Astrocyte (in vitro differentiated cells and primary cell): ENCODE data around the gene ADAMTS6. TPM values are rescaled to one million over a fixed set of nuclear protein-coding genes. Genes with fewer than 3 reads are reported as not detected.

Experiments
- DNase-seq: peaks from one replicate; pipeline ENCODE4 v3.0.0-alpha.2; 2010; ENCODE audit warnings: low read depth
- FAIRE-seq: peaks from 2 replicates; lab custom pipeline; 2011; peaks lifted over from hg19 to GRCh38; lab: Jason Lieb, UNC
- H2AFZ ChIP-seq: 2 replicates; pipeline ENCODE4 v1.6.0; 2012; ENCODE audit warnings: low read depth, low read length, inconsistent platforms
- H3K27ac ChIP-seq: 2 replicates; pipeline ENCODE4 v1.5.1; 2011; ENCODE audit warnings: low read depth, low read length, inconsistent platforms
- H3K27me3 ChIP-seq: 2 replicates; pipeline ENCODE4 v1.6.0; 2011; ENCODE audit warnings: low read length, inconsistent platforms; ENCODE audit not compliant: insufficient read depth
- H3K36me3 ChIP-seq: 2 replicates; pipeline ENCODE4 v1.5.1; 2011; ENCODE audit warnings: low read length, inconsistent platforms; ENCODE audit not compliant: insufficient read depth
- H3K4me1 ChIP-seq: 2 replicates; pipeline ENCODE4 v1.5.1; 2011; ENCODE audit warnings: low read length, inconsistent platforms; ENCODE audit not compliant: insufficient read depth
- H3K4me2 ChIP-seq: 2 replicates; pipeline ENCODE4 v1.6.0; 2012; ENCODE audit warnings: low read length, inconsistent platforms
- H3K4me3 ChIP-seq: 2 replicates; pipeline ENCODE4 v1.5.1; 2011; ENCODE audit warnings: low read depth, mild to moderate bottlenecking, low read length, inconsistent platforms; ENCODE audit not compliant: insufficient read depth
- H3K79me2 ChIP-seq: 2 replicates; pipeline ENCODE4 v1.6.0; 2012; ENCODE audit warnings: mild to moderate bottlenecking, low read length, inconsistent platforms; ENCODE audit not compliant: insufficient read depth
- H3K9ac ChIP-seq: 2 replicates; pipeline ENCODE4 v1.6.0; 2012; ENCODE audit warnings: mild to moderate bottlenecking, low read length, inconsistent platforms
- H3K9me3 ChIP-seq: 2 replicates; pipeline ENCODE4 v1.5.1; 2012; ENCODE audit warnings: low read depth, mild to moderate bottlenecking, low read length, inconsistent platforms; ENCODE audit not compliant: insufficient read depth
- H4K20me1 ChIP-seq: 2 replicates; pipeline ENCODE4 v1.6.0; 2012; ENCODE audit warnings: low read length, inconsistent platforms; ENCODE audit not compliant: insufficient read depth
- H3K27ac Mint-ChIP-seq: one replicate; pipeline ENCODE4 v1.8.0; 2021; ENCODE audit warnings: mild to moderate bottlenecking, mixed read lengths; ENCODE audit not compliant: unreplicated experiment
- H3K27me3 Mint-ChIP-seq: one replicate; pipeline ENCODE4 v1.8.0; 2021; ENCODE audit warnings: low read depth, mixed read lengths; ENCODE audit not compliant: unreplicated experiment
- H3K36me3 Mint-ChIP-seq: one replicate; pipeline ENCODE4 v1.8.0; 2021; ENCODE audit warnings: low read depth, mixed read lengths; ENCODE audit not compliant: unreplicated experiment
- H3K4me1 Mint-ChIP-seq: one replicate; pipeline ENCODE4 v1.8.0; 2021; ENCODE audit warnings: low read depth, mixed read lengths; ENCODE audit not compliant: unreplicated experiment
- H3K4me3 Mint-ChIP-seq: one replicate; pipeline ENCODE4 v1.8.0; 2021; ENCODE audit warnings: mild to moderate bottlenecking, moderate library complexity, mixed read lengths; ENCODE audit not compliant: unreplicated experiment
- H3K9me3 Mint-ChIP-seq: one replicate; pipeline ENCODE4 v1.8.0; 2021; ENCODE audit warnings: mild to moderate bottlenecking, mixed read lengths; ENCODE audit not compliant: unreplicated experiment
- EZH2 ChIP-seq: IDR thresholded peaks from 2 replicates; pipeline ENCODE4 v1.6.1; 2012; ENCODE audit warnings: mild to moderate bottlenecking, low read length, inconsistent platforms; ENCODE audit not compliant: insufficient read depth
- total RNA-seq: library from RNA; stranded (reverse); gene quantifications from 2 replicates; pipeline ENCODE4 v1.2.1, GENCODE V29; 2021
- TF ChIP-seq, protein P1 (sequence below): IDR thresholded peaks from 2 replicates; pipeline ENCODE4 v1.5.1; 2011; ENCODE audit warnings: low read depth, mild to moderate bottlenecking, inconsistent platforms, low read length, moderate library complexity; ENCODE audit not compliant: insufficient read depth

Gene ADAMTS6
- total RNA-seq, 1 donor from 2014 or later = 27.7 TPM

DNA sequence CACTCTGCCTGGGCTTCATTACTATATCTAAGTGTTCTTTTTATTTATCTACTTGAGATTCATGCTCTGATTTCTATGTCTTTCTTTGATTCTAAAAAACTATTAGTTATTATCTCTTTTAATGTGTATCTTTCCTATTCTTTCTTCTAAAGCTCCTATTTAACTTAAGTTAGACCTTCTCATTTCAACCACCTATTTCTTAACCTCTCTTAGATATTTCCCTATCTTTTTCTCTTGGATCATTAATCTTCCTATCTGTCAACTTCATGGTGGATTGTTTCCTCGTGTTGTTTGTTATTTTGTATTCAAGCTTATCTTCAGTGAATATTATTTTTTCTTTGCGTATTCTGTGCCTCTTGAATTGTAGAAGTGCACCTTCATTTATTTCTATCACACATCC, 202.1 kb downstream of the ADAMTS6 start:
- Mint-ChIP-seq H3K27ac (no peak overlapping the region), H3K4me3 (no peak overlapping the region)

GRCh38 chr5:65276178-65276890, 205.4 kb downstream of the ADAMTS6 start:
- no peaks in the 10 kb centered on the region for H3K27me3 ChIP-seq
- no peaks in the 10 kb centered on the region for H3K4me1 ChIP-seq
- H3K9ac ChIP-seq = no peak overlapping the region
- no peaks in the 10 kb centered on the region for H4K20me1 ChIP-seq
- no peak for FAIRE-seq
- DNase-seq = no peak
- no peak overlapping the region for H3K27ac Mint-ChIP-seq
- H3K4me3 ChIP-seq = no peak overlapping the region
- no peaks in the 10 kb centered on the region for H3K79me2 ChIP-seq
- no peak overlapping the region for H3K4me3 Mint-ChIP-seq
- H3K9me3 Mint-ChIP-seq = no peaks in the 10 kb centered on the region
- TF ChIP-seq, protein P1, sequence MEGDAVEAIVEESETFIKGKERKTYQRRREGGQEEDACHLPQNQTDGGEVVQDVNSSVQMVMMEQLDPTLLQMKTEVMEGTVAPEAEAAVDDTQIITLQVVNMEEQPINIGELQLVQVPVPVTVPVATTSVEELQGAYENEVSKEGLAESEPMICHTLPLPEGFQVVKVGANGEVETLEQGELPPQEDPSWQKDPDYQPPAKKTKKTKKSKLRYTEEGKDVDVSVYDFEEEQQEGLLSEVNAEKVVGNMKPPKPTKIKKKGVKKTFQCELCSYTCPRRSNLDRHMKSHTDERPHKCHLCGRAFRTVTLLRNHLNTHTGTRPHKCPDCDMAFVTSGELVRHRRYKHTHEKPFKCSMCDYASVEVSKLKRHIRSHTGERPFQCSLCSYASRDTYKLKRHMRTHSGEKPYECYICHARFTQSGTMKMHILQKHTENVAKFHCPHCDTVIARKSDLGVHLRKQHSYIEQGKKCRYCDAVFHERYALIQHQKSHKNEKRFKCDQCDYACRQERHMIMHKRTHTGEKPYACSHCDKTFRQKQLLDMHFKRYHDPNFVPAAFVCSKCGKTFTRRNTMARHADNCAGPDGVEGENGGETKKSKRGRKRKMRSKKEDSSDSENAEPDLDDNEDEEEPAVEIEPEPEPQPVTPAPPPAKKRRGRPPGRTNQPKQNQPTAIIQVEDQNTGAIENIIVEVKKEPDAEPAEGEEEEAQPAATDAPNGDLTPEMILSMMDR = no peak
- TF ChIP-seq EZH2 = no peak
- H3K4me1 Mint-ChIP-seq = no peaks in the 10 kb centered on the region
- no peak overlapping the region for H3K27ac ChIP-seq
- no peak overlapping the region for H3K4me2 ChIP-seq
- H3K9me3 ChIP-seq = no peaks in the 10 kb centered on the region
- peaks cover 14% of the 10 kb centered on the region for H3K36me3 ChIP-seq
- no peak overlapping the region for H2AFZ ChIP-seq
- no peaks in the 10 kb centered on the region for H3K27me3 Mint-ChIP-seq
- H3K36me3 Mint-ChIP-seq = peaks cover 4% of the 10 kb centered on the region

More for the DNA sequence above, 202.1 kb downstream of the ADAMTS6 start:
- TF ChIP-seq, protein P1 = no peak
- TF ChIP-seq EZH2 = no peak
- H3K36me3 Mint-ChIP-seq = peaks cover 6% of the 10 kb centered on the region
- H3K27me3 Mint-ChIP-seq = no peaks in the 10 kb centered on the region
- no peak for DNase-seq
- Histone ChIP-seq H3K9me3 (no peaks in the 10 kb centered on the region), H3K4me2 (no peak overlapping the region), H3K4me3 (no peak overlapping the region), H3K4me1 (no peaks in the 10 kb centered on the region), H3K27me3 (no peaks in the 10 kb centered on the region), H3K79me2 (no peaks in the 10 kb centered on the region), H4K20me1 (no peaks in the 10 kb centered on the region), H3K27ac (no peak overlapping the region), H2AFZ (no peak overlapping the region), H3K36me3 (peaks cover 12% of the 10 kb centered on the region), H3K9ac (no peak overlapping the region)
- H3K9me3 Mint-ChIP-seq = no peaks in the 10 kb centered on the region
- no peak for FAIRE-seq
- H3K4me1 Mint-ChIP-seq = no peaks in the 10 kb centered on the region

GRCh38 chr5:65271906-65272305, 209.8 kb downstream of the ADAMTS6 start:
- no peaks in the 10 kb centered on the region for H3K27me3 Mint-ChIP-seq
- H3K4me1 Mint-ChIP-seq = no peaks in the 10 kb centered on the region
- Histone ChIP-seq H2AFZ (no peak overlapping the region), H3K27ac (no peak overlapping the region), H3K9ac (no peak overlapping the region), H3K36me3 (peaks cover 16% of the 10 kb centered on the region), H3K4me1 (no peaks in the 10 kb centered on the region), H3K27me3 (no peaks in the 10 kb centered on the region), H3K79me2 (no peaks in the 10 kb centered on the region), H3K4me2 (no peak overlapping the region), H3K9me3 (no peaks in the 10 kb centered on the region), H3K4me3 (no peak overlapping the region), H4K20me1 (no peaks in the 10 kb centered on the region)
- H3K36me3 Mint-ChIP-seq = peaks cover 5% of the 10 kb centered on the region
- H3K9me3 Mint-ChIP-seq = no peaks in the 10 kb centered on the region
- DNase-seq (no peak), FAIRE-seq (no peak)
- no peak overlapping the region for H3K27ac Mint-ChIP-seq
- TF ChIP-seq, protein P1 = no peak
- TF ChIP-seq EZH2 = no peak
- H3K4me3 Mint-ChIP-seq = no peak overlapping the region
